IMR-90 (cell line): Measurements from ENCODE around the gene PLA2G12A. TPM values are rescaled to one million over a fixed set of nuclear protein-coding genes. Genes with fewer than 3 reads are reported as not detected.

ENCODE experiments used
- ATAC-seq: fragments of 200-7000 bp; cut with Tn5 transposase; 2 replicates; pipeline ENCODE4 v1.9.1; 2020; ENCODE audit warnings: low read depth, mild to moderate bottlenecking, moderate library complexity
- BruUV-seq: library from RNA; stranded (reverse); fragments of 400-500 nt; replicated peaks from 2 replicates; lab custom pipeline; 2021; lab: Mats Ljungman, UMichigan
- CTCF ChIA-PET: fragments of 300-600 bp; formaldehyde crosslinking; extraction: SDS; loops from one replicate; lab custom pipeline; 2021; ENCODE audit warnings: antibody characterized with exemption; lab: Yijun Ruan, JAX
- POLR2A ChIA-PET: fragments of 300-600 bp; sonication (Branson Sonifier 250); formaldehyde crosslinking; loops from one replicate; lab custom pipeline; 2022; ENCODE audit warnings: antibody characterized with exemption; ENCODE audit not compliant: unreplicated experiment; lab: Charles Lee
- DNase-seq: peaks from one replicate; pipeline ENCODE4 v3.0.0; 2013
- H2AFZ ChIP-seq: replicated peaks from 2 replicates; pipeline ENCODE3; 2013; ENCODE audit warnings: low read length, mild to moderate bottlenecking; ENCODE audit not compliant: poor library complexity
- H2AK5ac ChIP-seq: 2 replicates; pipeline ENCODE4 v1.6.1; 2013; ENCODE audit warnings: low read depth, low read length, inconsistent platforms
- H2AK9ac ChIP-seq: replicated peaks from 2 replicates; pipeline ENCODE3; 2013; ENCODE audit warnings: mild to moderate bottlenecking, low read depth, low read length, moderate library complexity; ENCODE audit not compliant: poor library complexity
- H2BK120ac ChIP-seq: 2 replicates; pipeline ENCODE4 v1.6.1; 2013; ENCODE audit warnings: low read depth, low read length, inconsistent platforms
- H2BK15ac ChIP-seq: 3 replicates; pipeline ENCODE4 v1.6.1; 2013; ENCODE audit warnings: low read depth, low read length, inconsistent platforms
- H2BK20ac ChIP-seq: 2 replicates; pipeline ENCODE4 v1.6.1; 2013; ENCODE audit warnings: low read depth, mild to moderate bottlenecking, inconsistent platforms, low read length, moderate library complexity
- H2BK5ac ChIP-seq: 2 replicates; pipeline ENCODE4 v1.6.1; 2013; ENCODE audit warnings: mild to moderate bottlenecking, low read depth, low read length, inconsistent platforms; ENCODE audit not compliant: poor library complexity, severe bottlenecking
- H3K14ac ChIP-seq: replicated peaks from 2 replicates; pipeline ENCODE4 v1.6.1; 2013; ENCODE audit warnings: low read depth, low read length, inconsistent platforms
- H3K18ac ChIP-seq: 2 replicates; pipeline ENCODE4 v1.6.1; 2013; ENCODE audit warnings: low read depth, low read length, control low read depth
- H3K23ac ChIP-seq: 2 replicates; pipeline ENCODE4 v1.6.1; 2013; ENCODE audit warnings: low read depth, low read length, inconsistent platforms
- H3K27ac ChIP-seq: 2 replicates; pipeline ENCODE4 v1.5.1; 2013; ENCODE audit warnings: mild to moderate bottlenecking, control low read depth, low read length; ENCODE audit not compliant: insufficient read depth
- H3K27me3 ChIP-seq: 2 replicates; pipeline ENCODE4 v1.6.1; 2013; ENCODE audit warnings: low read length; ENCODE audit not compliant: control insufficient read depth, insufficient read depth
- H3K36me3 ChIP-seq: 2 replicates; pipeline ENCODE4 v1.6.1; 2013; ENCODE audit warnings: low read length, mixed read lengths; ENCODE audit not compliant: control insufficient read depth, insufficient read depth
- H3K4ac ChIP-seq: 2 replicates; pipeline ENCODE4 v1.6.1; 2013; ENCODE audit warnings: low read depth, low read length, inconsistent platforms
- H3K4me1 ChIP-seq: 2 replicates; pipeline ENCODE4 v1.6.1; 2013; ENCODE audit warnings: low read length, mixed read lengths; ENCODE audit not compliant: control insufficient read depth, insufficient read depth
- H3K4me2 ChIP-seq: 2 replicates; pipeline ENCODE4 v1.6.1; 2013; ENCODE audit warnings: low read depth, mild to moderate bottlenecking, control low read depth, low read length, moderate library complexity
- H3K4me3 ChIP-seq: 2 replicates; pipeline ENCODE4 v1.5.1; 2013; ENCODE audit warnings: low read depth, mild to moderate bottlenecking, control low read depth, low read length, moderate library complexity; ENCODE audit not compliant: insufficient read depth
- H3K56ac ChIP-seq: 2 replicates; pipeline ENCODE4 v1.6.1; 2013; ENCODE audit warnings: low read length, inconsistent platforms; ENCODE audit not compliant: insufficient read depth; ENCODE audit errors: extremely low read depth
- H3K79me1 ChIP-seq, 2 experiments: 2 replicates each; pipeline ENCODE4 v1.6.1; 2013; ENCODE audit warnings: low read length in 2 of 2, inconsistent platforms in 1 of 2, low read depth in 1 of 2
- H3K9ac ChIP-seq: 2 replicates; pipeline ENCODE4 v1.6.1; 2013; ENCODE audit warnings: low read depth, low read length, control low read depth
- H3K9me1 ChIP-seq: 2 replicates; pipeline ENCODE4 v1.6.1; 2013; ENCODE audit warnings: low read length, inconsistent platforms; ENCODE audit not compliant: insufficient read depth
- H3K9me3 ChIP-seq: 2 replicates; pipeline ENCODE4 v1.6.1; 2013; ENCODE audit warnings: low read length; ENCODE audit not compliant: control insufficient read depth, insufficient read depth
- H4K20me1 ChIP-seq: 2 replicates; pipeline ENCODE4 v1.6.1; 2013; ENCODE audit warnings: low read length, inconsistent platforms; ENCODE audit not compliant: insufficient read depth
- H4K5ac ChIP-seq: 2 replicates; pipeline ENCODE4 v1.6.1; 2013; ENCODE audit warnings: mild to moderate bottlenecking, low read depth, low read length, control low read depth
- H4K8ac ChIP-seq, 2 experiments: 2 replicates each; pipeline ENCODE4 v1.6.1; 2013; ENCODE audit warnings: low read depth in 2 of 2, low read length in 2 of 2, control low read depth in 1 of 2, inconsistent platforms in 1 of 2
- H4K91ac ChIP-seq: 2 replicates; pipeline ENCODE4 v1.6.1; 2013; ENCODE audit warnings: low read depth, low read length, inconsistent platforms; ENCODE audit not compliant: insufficient read depth
- NFE2L2 ChIP-seq: fragments of 150-350 bp; IDR thresholded peaks from 2 replicates; pipeline ENCODE4 v1.6.1; 2016; ENCODE audit warnings: low read depth, mild to moderate bottlenecking, low read length
- POLR2A ChIP-seq: IDR thresholded peaks from 2 replicates; pipeline ENCODE4 v1.6.1; 2012; ENCODE audit warnings: mild to moderate bottlenecking, low read depth, low read length
- RAD21 ChIP-seq: IDR thresholded peaks from 2 replicates; pipeline ENCODE4 v1.6.1; 2012; ENCODE audit warnings: low read length, improper control_type of control experiment
- RCOR1 ChIP-seq: IDR thresholded peaks from 2 replicates; pipeline ENCODE4 v1.6.1; 2012; ENCODE audit warnings: mild to moderate bottlenecking, low read length, improper control_type of control experiment; ENCODE audit not compliant: insufficient replicate concordance
- WGBS, 2 experiments: methylation state at CpG; one replicate each; pipeline versions ENCODE4 v1.1.5 to v1.1.7; 2013; ENCODE audit warnings: missing lambda C conversion rate in 2 of 2; ENCODE audit not compliant: insufficient read length in 1 of 2; ENCODE audit errors: extremely low coverage in 2 of 2; 5-methylcytosine and 5-hydroxymethylcytosine counted together
- dilution Hi-C: fragments of 300-500 bp; cut with HindIII; formaldehyde crosslinking; loops from one replicate; pipeline ENCODE4 v1.14.3; 2018; ENCODE audit warnings: low sequenced_read_pairs; ENCODE audit not compliant: unreplicated experiment
- in situ Hi-C: fragments of 300-500 bp; cut with MboI; formaldehyde crosslinking; loops from 3 replicates; pipeline ENCODE4 v1.14.3; 2019; ENCODE audit warnings: low sequenced_read_pairs, inconsistent platforms, mixed read lengths
- intact Hi-C: fragments of 100-400 bp; cut with micrococcal nuclease; formaldehyde crosslinking; loops from 2 replicates; pipeline ENCODE4 v1.10.0; 2022
- polyA plus RNA-seq, 3 experiments: library from polyadenylated mRNA; depleted of rRNA; stranded (reverse); fragments of >200 nt; gene quantifications; 2 replicates each; pipeline ENCODE4 v1.2.3, GENCODE V29; 2012; ENCODE audit warnings: low replicate concordance in 1 of 3
- total RNA-seq: library from RNA; depleted of rRNA; stranded (reverse); fragments of >200 nt; gene quantifications from 2 replicates; pipeline ENCODE4 v1.2.3, GENCODE V29; 2012

Gene PLA2G12A
- total and polyA plus RNA-seq, 2 of the 4 experiments (the other 2 are of a cell fraction): 10.3 to 17.4 TPM

- H2BK120ac ChIP-seq: no peak overlapping the region
- no peak overlapping the region for H2AFZ ChIP-seq
- no peak overlapping the region for H2BK15ac ChIP-seq
- H3K27ac ChIP-seq: no peak overlapping the region
- intact Hi-C loops (no loop called here), in situ Hi-C loops (no loop called here), dilution Hi-C loops (no loop called here)
- H3K79me1 ChIP-seq: no peaks in the 10 kb centered on the region
- no peak overlapping the region for H4K8ac ChIP-seq
- 77% methylated on average over 3 of the region's 3 CpGs; no CpG with 5 or more reads in 1 of the 2 experiments for WGBS, 2 experiments
- H3K9me1 ChIP-seq: no peaks in the 10 kb centered on the region
- no peak overlapping the region for H3K4me3 ChIP-seq
- no peaks in the 10 kb centered on the region for H3K4me1 ChIP-seq
- H4K20me1 ChIP-seq: no peaks in the 10 kb centered on the region
- H3K4me2 ChIP-seq: no peak overlapping the region
- H3K36me3 ChIP-seq: no peaks in the 10 kb centered on the region
- no TSS peak for BruUV-seq
- no peak overlapping the region for H3K23ac ChIP-seq
- H2AK5ac ChIP-seq: no peak overlapping the region
- H3K4ac ChIP-seq: no peak overlapping the region
- ChIA-PET POLR2A (no interaction called here), CTCF (no interaction called here)
- H2BK5ac ChIP-seq: no peak overlapping the region
- no peaks in the 10 kb centered on the region for H3K9me3 ChIP-seq
- H2AK9ac ChIP-seq: no peak overlapping the region
- H3K27me3 ChIP-seq: no peaks in the 10 kb centered on the region
- no peak for TF ChIP-seq RCOR1
- no peak for TF ChIP-seq NFE2L2
- TF ChIP-seq RAD21: no peak
- no peak for TF ChIP-seq POLR2A
- ATAC-seq (no peak), DNase-seq (no peak)
- H3K56ac ChIP-seq: no peak overlapping the region
- no peak overlapping the region for H3K9ac ChIP-seq
- no peak overlapping the region for H2BK20ac ChIP-seq
- no peak overlapping the region for H4K5ac ChIP-seq
- no peak overlapping the region for H3K18ac ChIP-seq
- H4K91ac ChIP-seq: no peak overlapping the region
- no peak overlapping the region for H3K14ac ChIP-seq
Observed at GRCh38 chr4:109675181-109675580, 54.7 kb downstream of the PLA2G12A start.
